GM18870 (cell line): ENCODE measurements around the gene RUNX1.
A peak's percentile ranks its signal among the peaks of the same experiment; 100 is the strongest.

Experiments
- ATAC-seq: cut with Tn5 transposase; IDR thresholded peaks from one replicate; pipeline ENCODE4 v1.9.1; 2021; ENCODE audit warnings: moderate library complexity; ENCODE audit not compliant: unreplicated experiment

Gene RUNX1

DNA sequence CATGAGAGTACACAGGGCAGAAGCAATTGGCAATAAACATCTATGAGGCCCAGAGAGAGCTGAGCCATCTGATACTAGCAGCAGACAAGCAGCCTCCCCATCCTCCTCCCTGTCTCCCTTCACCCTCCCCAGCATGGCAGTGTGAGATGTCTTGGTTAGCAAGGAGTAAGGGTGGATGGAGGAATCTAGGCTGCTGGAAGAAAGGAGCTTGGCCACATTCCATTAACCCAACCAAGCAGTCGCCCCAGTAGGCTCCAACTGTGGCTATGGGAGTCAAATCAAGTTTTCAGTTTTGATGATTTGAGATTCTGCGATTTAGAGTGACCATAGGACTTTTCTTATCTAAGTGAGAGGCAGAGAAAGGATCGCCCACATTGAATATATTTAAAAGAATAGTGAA, 12.9 kb upstream of the RUNX1 start:
- ATAC-seq = no peak

DNA sequence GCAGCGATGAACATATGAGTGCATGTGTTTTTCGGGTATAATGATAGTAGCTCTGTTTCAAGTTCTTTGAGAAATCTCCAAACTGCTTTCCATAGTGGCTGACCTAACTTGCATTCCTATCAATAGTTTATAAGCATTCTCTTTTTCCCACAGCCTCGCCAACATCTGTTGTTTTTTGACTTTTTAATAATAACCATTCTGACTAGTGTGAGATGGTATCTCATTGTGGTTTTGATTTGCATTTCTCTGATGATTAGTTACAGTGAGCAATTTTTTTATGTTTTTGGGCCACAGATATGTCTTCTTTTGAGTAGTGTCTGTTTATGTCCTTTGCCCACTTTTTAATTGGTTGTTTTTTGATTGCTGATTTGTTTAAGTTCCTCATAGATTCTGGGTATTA, 10.6 kb upstream of the RUNX1 start:
- no peak for ATAC-seq

DNA sequence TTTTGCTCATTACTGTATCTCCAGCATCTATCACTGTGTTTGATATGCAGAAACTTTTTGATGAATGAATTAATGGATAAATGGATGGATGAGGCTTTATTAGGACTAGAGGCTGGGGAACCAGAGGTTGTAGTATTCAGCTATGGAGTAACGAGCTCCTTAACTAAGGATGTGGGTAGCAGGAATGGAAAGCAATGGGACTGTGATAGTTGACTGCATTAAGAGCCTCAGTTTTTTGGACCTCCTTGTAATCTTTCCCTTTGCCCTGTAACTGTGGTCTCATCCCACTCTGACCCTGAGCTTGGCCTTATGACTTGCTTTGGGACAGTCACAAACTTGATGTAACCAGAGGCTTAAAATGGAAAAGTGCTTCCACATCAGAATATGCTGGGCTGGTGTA, 9.0 kb upstream of the RUNX1 start:
- no peak for ATAC-seq

DNA sequence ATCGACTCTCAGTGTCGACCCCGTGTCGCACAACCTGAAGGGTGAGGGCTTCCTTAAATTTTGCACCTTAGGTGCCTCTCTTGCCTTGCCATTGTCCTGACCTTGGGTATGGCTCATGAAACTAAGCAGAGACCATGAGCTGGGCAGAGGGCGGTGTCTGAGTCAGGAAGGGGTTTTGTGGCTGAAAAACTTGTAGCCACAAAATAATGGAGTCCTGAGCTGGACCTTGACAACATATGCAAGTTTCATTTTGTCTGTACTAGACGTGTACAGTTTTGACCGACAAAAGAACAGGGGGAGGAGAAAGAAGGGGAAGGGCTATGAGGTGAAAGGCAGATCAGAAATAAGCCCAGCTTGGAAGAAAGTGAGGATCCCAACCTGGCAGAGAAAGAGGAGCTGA, 8.3 kb upstream of the RUNX1 start:
- peak; percentile 65 for ATAC-seq

GRCh38 chr21:35053356-35054096, 4.4 kb upstream of the RUNX1 start:
- no peak for ATAC-seq

DNA sequence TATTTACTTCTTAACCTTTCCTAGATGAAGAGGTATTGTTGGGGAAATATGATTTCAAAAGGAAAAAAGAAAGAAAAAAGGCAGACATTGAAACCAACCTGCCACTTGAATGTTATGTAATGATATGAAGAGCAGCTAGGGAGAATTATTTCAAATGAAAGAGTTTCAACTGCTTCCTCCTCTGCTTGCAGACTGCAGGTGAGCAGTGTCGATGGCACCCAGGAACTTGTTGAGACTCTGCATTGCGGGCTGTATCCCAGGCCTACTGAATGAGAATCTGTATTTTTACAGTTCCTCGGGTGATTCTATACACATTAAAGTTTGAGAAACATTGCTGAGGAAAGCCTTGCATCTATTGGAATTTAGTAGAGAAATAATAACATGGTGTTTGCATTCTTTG, 3.7 kb upstream of the RUNX1 start:
- ATAC-seq = no peak

DNA sequence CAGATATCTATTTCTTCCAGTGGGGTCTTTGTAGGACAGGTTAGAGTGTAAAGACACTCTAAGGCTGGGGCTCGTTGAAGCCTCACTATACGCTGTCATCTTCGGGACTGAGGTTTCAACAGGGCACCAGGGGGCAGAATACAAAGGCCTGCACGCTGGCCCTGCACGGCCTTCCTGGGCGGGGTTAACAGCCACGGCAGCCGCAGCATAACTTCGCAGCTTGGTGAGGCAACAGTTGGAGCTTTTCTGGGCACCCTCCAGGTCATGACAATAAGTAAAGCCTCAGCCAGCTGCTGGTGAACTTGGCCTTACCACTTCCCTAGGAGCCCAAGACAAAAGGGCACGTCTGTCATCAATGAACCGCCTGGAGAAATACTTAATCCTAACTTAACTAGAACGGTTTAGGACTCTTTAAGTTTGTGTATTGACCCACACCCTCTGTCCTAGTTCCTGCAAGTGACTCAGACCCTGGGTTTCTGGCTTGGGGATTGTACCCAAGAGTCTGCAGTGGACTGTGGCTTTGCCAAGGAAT, 2.3 kb upstream of the RUNX1 start:
- no peak for ATAC-seq

- ATAC-seq = no peak
These were observed 1.5 kb upstream of the RUNX1 start for GRCh38 chr21:35050348-35051286.

DNA sequence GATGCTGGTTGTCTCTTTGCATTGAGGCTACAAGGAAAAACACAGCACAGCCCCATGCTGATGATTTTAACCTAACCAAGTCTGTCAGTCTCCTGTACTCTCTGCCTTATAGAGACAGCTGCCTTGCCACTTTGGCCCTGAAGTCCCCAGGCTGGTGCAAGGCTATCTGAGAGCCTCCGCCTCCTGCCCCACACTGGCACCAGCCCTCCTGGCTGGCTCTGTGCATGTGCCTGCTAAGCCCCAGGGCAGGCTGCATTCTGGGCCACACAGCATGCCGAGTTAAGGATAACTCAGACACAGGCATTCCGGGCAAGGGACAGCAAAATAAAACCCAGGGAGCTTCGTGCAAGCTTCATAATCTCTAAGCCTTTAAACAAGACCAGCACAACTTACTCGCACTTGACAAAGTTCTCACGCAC, 910 bp downstream of the RUNX1 start:
- peak; percentile 2 for ATAC-seq

- ATAC-seq = no peak
These were observed 2.2 kb downstream of the RUNX1 start for GRCh38 chr21:35046880-35047229.

GRCh38 chr21:35046263-35046624, 2.9 kb downstream of the RUNX1 start:
- ATAC-seq = no peak

DNA sequence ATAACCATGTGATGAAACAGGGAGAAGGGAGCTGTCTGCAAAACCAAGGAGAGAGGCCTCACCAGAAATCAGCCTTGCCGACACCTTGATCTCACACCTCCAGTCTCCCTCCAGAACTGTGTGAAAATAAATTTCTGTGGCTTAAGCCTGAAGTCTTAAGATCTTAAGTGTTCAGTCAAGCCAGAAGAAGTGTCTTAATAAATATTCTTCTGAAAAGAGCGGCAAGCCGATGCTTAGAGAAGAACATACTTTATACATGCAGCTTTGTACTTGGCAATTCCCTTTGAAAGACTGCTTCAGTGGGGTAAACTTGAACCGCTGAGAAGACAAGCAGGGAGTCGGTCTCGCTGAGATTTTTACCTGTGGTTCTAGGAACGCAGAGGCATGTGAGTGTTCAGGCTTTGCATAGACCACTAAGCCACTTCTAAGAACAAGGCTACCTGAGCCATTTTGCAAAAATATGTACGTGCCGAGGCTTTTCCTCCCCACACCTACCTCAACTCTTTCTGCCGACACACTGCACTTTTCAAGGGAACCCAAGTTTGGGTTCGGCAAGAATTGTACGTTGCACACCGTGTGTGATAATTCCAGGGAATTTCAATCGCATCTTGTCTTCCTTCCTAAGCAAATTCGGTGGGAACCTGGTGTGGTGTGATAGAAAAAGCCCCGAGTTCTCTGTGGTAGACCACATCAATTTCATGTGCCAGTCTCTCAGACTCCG, 3.4 kb downstream of the RUNX1 start:
- no peak for ATAC-seq

DNA sequence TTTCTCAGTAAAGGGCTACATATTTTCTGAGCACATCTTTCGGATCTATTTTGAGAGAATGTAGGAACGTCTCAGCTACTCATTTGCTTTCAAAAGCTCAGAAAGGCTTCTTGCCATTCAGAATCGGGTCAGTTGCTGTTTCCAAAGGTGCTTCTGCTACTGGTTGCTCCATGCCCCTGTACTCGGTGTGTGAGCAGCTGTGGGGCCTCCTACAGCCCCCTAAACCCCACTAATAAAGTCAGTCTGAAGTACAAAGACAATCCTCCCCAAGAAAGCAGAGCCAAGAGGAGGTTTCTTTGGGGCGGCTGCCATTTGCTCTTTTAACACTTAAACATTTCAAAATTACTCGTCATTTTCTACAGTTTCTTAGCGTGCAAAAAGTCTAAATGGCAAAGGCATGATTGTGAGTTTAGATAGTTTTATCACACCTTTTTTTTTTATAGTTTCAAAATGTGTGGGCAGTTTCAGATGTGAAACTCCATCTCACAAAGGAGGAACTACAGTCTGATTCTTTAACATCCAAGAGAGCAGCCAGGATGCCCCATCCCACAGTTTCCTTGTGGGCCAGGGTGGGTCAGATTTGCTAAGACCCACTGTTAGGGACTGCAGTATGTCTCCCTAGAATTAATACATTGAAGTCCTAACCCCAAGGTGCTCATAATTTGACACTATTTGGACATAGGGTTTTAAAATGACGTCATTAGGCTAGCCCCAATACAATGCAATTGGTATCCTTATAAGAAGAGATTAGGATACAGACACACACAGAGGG, 4.1 kb downstream of the RUNX1 start:
- no peak for ATAC-seq

DNA sequence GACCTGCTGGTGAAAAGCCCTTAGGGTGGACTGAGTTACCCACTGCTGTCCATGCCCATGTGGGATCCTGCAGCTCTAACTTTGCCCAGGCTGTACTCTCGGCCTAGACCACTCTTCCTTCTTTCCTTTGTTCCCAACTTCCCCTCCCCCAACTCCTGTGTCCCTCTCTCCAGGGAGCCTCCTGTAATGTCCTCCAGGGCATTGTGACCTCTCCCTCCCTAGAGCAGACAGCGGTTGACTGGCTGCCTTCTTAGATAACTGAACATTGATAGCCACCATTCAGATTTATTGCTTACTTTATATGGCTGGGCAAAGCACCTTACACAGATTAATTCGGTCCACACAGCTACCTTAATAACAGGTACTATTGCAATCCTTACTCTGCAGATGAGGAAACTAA, 5.0 kb downstream of the RUNX1 start:
- no peak for ATAC-seq

DNA sequence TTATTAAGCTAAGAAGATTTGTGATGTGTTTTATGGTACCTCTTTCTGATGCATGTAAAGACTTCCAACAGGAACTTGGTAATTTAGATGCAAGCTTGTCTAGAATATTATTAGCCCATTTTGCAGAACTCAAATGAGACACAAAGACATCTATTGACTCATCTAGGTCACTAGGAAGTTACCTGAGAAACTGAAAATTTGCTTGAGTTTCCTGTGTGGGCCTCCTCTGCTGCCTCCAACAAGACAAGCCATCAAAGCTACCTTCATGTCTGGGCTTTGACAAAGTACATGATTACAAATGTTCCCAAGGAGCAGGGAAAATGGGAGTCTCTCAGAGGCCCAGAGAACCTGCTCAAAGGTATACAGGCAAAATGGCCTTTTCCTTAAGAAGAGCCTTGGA, 5.6 kb downstream of the RUNX1 start:
- ATAC-seq = no peak

DNA sequence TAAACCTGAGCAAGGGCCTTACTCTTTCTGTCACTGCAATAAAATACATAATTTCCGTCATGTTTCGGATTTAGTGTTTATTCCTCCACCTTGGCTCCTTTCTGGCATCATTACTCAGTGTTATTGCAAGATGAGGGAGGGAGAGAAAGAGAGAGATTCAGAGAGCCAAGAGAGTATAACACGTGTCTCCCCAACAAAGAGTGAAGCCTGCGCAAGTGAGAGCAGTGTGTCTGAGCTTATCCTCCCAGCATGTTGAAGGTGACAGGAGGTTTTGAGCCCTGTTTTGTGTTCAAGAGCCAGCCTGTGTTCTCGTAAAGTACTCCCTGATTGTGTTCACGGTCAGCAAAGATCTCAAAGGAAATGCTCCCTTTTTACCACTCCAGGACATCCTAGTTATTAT, 6.3 kb downstream of the RUNX1 start:
- no peak for ATAC-seq

DNA sequence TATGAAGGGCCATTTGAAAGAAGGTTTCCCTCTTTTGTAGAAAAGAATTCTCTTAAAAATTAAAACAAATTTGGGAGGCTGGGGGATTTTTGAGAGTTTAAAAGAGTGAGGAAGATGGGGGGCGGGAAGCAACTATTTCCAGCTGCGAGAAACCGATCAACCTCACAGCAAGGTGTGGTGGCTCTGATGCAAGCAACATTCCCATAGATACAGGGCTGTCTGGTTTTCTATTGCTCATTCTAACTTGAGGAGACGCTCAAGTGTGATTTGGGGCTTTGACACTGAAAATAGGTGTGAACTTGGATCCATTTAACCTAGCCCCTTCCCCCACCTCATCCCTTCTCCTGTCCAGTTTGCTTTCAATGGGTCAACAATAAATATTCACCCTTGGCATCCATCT, 7.2 kb downstream of the RUNX1 start:
- ATAC-seq = no peak

- no peak for ATAC-seq
These were observed 8.0 kb downstream of the RUNX1 start for GRCh38 chr21:35041122-35041521.

GRCh38 chr21:35039595-35040289, 9.4 kb downstream of the RUNX1 start:
- no peak for ATAC-seq

- ATAC-seq = no peak
These were observed 10.3 kb downstream of the RUNX1 start for GRCh38 chr21:35038772-35039319.
